ENCODE measurements around the gene KNCN. TPM values are rescaled to one million over a fixed set of nuclear protein-coding genes. Genes with fewer than 3 reads are reported as not detected.

Gene KNCN
- total RNA-seq, 1 experiment from 2014 or later: not detected

- no peak for DNase-seq (ENCODE audit: low read depth, low spot score)
- in situ Hi-C loops (cut with HindIII; ENCODE audit: low pct_unique_long_range_greater_than_20kb, low sequenced_read_pairs): no loop called here
Measured at GRCh38 chr1:46575300-46575699, 23.9 kb upstream of the KNCN start.

- DNase-seq (ENCODE audit: low read depth, low spot score): no peak
- in situ Hi-C loops (cut with HindIII; ENCODE audit: low pct_unique_long_range_greater_than_20kb, low sequenced_read_pairs): no loop called here
Measured at GRCh38 chr1:46571691-46572225, 20.3 kb upstream of the KNCN start.

GRCh38 chr1:46569884-46570725 lies 18.7 kb upstream of the KNCN start:
- no peak for DNase-seq (ENCODE audit: low read depth, low spot score)
- in situ Hi-C loops (cut with HindIII; ENCODE audit: low pct_unique_long_range_greater_than_20kb, low sequenced_read_pairs): no loop called here

GRCh38 chr1:46569116-46569515 lies 17.7 kb upstream of the KNCN start:
- in situ Hi-C loops (cut with HindIII; ENCODE audit: low pct_unique_long_range_greater_than_20kb, low sequenced_read_pairs): no loop called here
- DNase-seq (ENCODE audit: low read depth, low spot score): no peak

- in situ Hi-C loops (cut with HindIII; ENCODE audit: low pct_unique_long_range_greater_than_20kb, low sequenced_read_pairs): no loop called here
- no peak for DNase-seq (ENCODE audit: low read depth, low spot score)
Measured at GRCh38 chr1:46568461-46568891, 17.0 kb upstream of the KNCN start.

- in situ Hi-C loops (cut with HindIII; ENCODE audit: low pct_unique_long_range_greater_than_20kb, low sequenced_read_pairs): no loop called here
- no peak for DNase-seq (ENCODE audit: low read depth, low spot score)
Measured at GRCh38 chr1:46563341-46563740, 11.9 kb upstream of the KNCN start.

- DNase-seq (ENCODE audit: low read depth, low spot score): no peak
- in situ Hi-C loops (cut with HindIII; ENCODE audit: low pct_unique_long_range_greater_than_20kb, low sequenced_read_pairs): no loop called here
Measured at GRCh38 chr1:46562498-46562897, 11.1 kb upstream of the KNCN start.

- DNase-seq (ENCODE audit: low read depth, low spot score): no peak
- in situ Hi-C loops (cut with HindIII; ENCODE audit: low pct_unique_long_range_greater_than_20kb, low sequenced_read_pairs): no loop called here
Measured at GRCh38 chr1:46558966-46559365, 7.5 kb upstream of the KNCN start.

- no peak for DNase-seq (ENCODE audit: low read depth, low spot score)
- in situ Hi-C loops (cut with HindIII; ENCODE audit: low pct_unique_long_range_greater_than_20kb, low sequenced_read_pairs): no loop called here
Measured at GRCh38 chr1:46558141-46558963, 6.9 kb upstream of the KNCN start.

- in situ Hi-C loops (cut with HindIII; ENCODE audit: low pct_unique_long_range_greater_than_20kb, low sequenced_read_pairs): no loop called here
- DNase-seq (ENCODE audit: low read depth, low spot score): no peak
Measured at GRCh38 chr1:46557403-46557802, 6.0 kb upstream of the KNCN start.

GRCh38 chr1:46556822-46557221 lies 5.4 kb upstream of the KNCN start:
- DNase-seq (ENCODE audit: low read depth, low spot score): peak; percentile 73
- in situ Hi-C loops (cut with HindIII; ENCODE audit: low pct_unique_long_range_greater_than_20kb, low sequenced_read_pairs): no loop called here

GRCh38 chr1:46555826-46556619 lies 4.6 kb upstream of the KNCN start:
- in situ Hi-C loops (cut with HindIII; ENCODE audit: low pct_unique_long_range_greater_than_20kb, low sequenced_read_pairs): no loop called here
- DNase-seq (ENCODE audit: low read depth, low spot score): no peak

- DNase-seq (ENCODE audit: low read depth, low spot score): no peak
- in situ Hi-C loops (cut with HindIII; ENCODE audit: low pct_unique_long_range_greater_than_20kb, low sequenced_read_pairs): no loop called here
Measured at GRCh38 chr1:46554597-46555381, 3.3 kb upstream of the KNCN start.

- in situ Hi-C loops (cut with HindIII; ENCODE audit: low pct_unique_long_range_greater_than_20kb, low sequenced_read_pairs): no loop called here
- no peak for DNase-seq (ENCODE audit: low read depth, low spot score)
Measured at GRCh38 chr1:46554236-46554596, 2.8 kb upstream of the KNCN start.

- DNase-seq (ENCODE audit: low read depth, low spot score): no peak
- in situ Hi-C loops (cut with HindIII; ENCODE audit: low pct_unique_long_range_greater_than_20kb, low sequenced_read_pairs): no loop called here
Measured at GRCh38 chr1:46553506-46553905, 2.1 kb upstream of the KNCN start.

- DNase-seq (ENCODE audit: low read depth, low spot score): peak; percentile 55
Measured at GRCh38 chr1:46552357-46553237, 1.1 kb upstream of the KNCN start.

More at GRCh38 chr1:46552357-46553237, 1.1 kb upstream of the KNCN start:
- in situ Hi-C loops (cut with HindIII; ENCODE audit: low pct_unique_long_range_greater_than_20kb, low sequenced_read_pairs): no loop called here
